Activated naive CD4-positive, alpha-beta T cell (primary cell): ENCODE data around the gene HS6ST3.

Experiments
- DNase-seq, 4 experiments: peaks; one replicate each; lab custom pipeline; 2025; lab: John Stamatoyannopoulos, UW

HS6ST3 gene

DNA sequence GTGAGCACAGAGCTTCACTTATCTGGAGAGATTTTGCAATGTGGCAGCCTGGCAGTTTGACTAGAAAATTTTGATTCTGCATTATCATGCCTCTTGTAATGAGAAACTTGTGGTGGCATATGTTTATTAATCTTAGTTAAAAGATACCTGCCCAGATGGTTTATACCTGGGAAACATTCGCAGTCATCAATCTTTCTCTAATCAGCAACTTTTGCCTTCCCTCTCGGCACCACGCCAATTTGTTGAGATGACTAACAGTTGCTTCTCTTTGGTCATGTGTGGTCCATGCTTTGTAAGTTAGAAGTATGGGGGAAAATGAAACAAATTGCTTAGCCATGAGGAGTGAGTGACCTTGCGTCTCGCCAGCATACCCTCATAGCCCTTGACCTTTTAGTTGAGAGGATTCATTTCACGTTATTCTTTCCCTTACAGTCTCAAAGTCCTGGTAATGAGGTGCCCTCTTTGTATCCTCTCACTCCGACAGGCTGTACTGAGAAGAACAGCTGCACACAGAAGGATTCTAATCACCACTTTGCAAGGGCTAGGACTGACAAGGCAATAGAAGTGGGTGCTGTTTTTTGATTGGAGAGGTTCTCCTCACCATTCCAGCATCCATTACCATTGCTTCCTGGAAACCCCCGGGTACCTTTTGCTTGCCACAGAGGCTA lies 703.0 kb downstream of the HS6ST3 start:
- no peak for DNase-seq

- no peak for DNase-seq
Measured at GRCh38 chr13:96793404-96793755, 703.5 kb downstream of the HS6ST3 start.

GRCh38 chr13:96794669-96795068 lies 704.8 kb downstream of the HS6ST3 start:
- DNase-seq: no peak

- DNase-seq: no peak
Measured at GRCh38 chr13:96795670-96796069, 705.8 kb downstream of the HS6ST3 start.

DNA sequence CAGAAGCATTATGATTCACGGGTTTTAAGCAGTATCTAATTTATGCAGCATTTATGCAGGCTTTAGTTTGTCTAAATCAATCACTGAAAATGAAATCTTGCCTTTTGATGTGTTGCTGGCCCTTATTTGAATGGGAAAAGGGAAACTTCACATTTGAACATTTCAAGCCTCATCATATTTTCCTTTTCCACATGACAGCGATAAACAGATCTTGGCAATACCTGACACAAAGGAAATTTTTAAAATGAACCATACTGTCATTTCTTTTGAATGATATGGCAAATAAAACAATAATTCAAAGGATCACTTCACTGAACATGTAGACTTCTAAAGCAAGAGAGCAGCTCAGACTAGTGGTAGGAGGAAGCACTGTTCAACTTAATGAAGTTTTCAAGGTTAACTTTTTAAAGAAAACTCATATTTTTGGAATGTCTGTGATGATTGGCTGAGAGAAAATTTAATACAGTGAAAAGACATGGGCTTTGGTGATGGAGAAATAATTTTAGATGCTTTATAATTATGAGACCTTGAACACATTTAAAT lies 706.3 kb downstream of the HS6ST3 start:
- no peak for DNase-seq

- no peak for DNase-seq
Measured at GRCh38 chr13:96797136-96797535, 707.2 kb downstream of the HS6ST3 start.

DNA sequence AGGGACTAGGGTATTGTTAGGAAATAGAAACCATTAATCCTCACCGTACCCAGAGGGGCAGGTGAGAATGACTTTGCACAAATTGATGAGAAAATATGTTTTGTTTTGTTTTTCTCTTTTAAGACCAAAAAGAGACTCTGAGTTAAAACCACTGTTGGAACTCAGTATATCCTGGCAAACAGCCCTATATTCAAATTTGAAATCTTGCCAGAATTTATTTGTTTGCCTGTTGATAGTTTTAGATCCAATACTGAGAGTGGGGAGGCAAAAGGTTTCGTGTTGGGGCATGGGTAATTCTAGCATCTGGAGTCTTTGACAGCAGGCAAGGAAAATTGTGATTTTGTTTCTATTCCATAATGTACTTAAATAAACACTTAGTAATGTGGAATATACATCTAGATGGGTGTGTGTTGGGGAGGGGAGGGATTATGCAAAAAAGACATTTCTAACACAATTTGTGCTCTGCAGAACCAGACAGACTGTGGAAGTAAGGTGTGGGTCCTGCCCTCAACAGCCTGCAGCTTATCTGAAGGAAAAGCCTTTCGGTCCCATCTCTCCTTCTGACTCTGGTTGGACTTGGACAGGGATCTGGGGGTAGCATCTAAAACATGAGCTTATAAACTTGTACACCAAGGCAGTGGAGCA lies 713.7 kb downstream of the HS6ST3 start:
- DNase-seq: no peak

- DNase-seq: no peak
Measured at GRCh38 chr13:96804174-96804573, 714.3 kb downstream of the HS6ST3 start.

DNA sequence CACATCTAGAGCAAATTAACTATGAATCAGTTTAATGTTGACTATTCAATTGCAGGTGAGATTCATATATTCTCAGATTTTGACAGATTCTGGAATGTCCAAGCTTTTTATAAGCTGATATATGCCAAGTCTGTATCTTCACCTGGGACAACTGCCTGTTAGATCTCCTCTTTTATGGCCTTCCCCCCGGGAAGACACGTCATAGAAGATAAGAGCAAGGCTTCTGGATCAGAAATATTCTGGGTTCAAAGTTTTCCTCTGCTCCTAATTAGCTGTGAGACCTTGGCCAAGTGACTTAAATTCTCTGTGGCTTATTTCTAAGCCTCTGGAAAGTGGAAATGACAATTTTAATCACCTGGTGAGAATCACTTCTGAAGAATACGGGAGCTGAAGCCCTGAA lies 716.8 kb downstream of the HS6ST3 start:
- DNase-seq: no peak

DNA sequence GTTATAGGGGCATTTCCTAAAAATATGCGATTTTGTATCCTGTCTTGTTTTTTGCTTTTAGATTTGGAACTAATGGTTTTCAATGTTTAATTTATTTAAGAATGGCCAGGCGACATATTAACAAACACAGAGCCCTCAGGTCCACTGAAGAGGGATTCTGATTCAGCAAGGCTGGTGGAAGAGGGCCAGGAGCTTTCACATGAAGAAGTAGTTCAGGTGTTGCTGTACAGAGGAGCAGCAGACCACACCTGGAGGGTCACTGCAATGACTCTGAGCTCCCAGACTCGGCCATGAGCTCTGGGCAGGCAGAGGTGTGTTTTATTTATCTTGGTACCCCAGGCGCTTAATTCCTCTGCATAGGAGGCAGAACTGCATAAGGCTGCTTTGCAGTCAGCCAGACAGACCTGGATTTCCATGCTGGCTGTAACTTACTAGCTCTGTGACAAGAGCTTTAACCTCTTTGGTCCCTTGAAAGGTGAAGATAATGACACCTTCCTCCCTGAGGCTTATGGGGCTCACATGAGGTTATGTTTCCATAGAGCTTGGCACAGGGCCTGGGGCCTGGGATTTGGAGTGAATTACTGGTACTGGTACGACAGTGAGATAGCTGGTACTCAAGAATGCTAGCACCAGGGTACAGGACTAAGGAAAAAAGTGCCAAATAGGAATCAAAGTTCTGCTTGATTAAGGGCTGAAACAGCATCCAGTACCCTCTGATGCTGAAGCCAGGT lies 719.6 kb downstream of the HS6ST3 start:
- DNase-seq: no peak

DNA sequence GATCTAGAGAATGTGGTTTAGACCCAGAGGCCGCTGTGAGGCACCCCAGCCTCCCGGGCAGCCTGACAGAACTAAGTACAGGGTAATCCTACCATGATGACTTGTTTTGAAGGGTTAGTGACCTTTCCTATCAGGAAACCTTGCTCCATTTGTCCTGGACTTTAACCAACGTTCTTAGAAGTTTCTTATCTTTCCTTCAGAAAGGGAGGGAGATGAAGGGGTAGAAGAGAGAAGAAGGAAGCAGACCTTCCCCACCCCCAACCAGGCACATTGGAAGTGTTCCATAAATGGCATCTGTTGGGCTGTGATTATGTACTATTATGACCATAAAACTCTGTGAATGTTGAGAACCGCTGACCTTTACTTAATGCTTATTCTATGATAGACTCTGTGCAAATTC lies 720.2 kb downstream of the HS6ST3 start:
- DNase-seq: no peak

- no peak for DNase-seq
Measured at GRCh38 chr13:96811049-96811448, 721.1 kb downstream of the HS6ST3 start.

DNA sequence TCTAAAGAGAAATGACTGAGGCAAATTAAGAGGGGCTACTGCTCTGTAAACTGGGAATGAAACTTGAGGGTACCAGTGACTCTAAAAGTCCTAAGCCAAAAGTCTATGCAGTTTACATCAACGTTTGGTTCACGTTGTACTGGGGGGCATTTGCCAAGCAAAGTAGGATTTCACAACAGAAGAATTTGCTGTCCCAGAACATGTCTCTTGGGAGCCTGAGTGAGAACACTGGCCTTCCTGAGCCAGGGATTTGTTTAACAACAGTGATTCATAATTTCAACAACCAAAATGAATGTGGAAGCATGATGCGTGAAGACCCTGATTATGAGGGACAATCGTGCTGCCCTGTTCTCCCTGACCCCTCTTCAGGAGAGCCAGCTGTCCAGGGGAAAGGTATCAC lies 726.4 kb downstream of the HS6ST3 start:
- DNase-seq: no peak

DNA sequence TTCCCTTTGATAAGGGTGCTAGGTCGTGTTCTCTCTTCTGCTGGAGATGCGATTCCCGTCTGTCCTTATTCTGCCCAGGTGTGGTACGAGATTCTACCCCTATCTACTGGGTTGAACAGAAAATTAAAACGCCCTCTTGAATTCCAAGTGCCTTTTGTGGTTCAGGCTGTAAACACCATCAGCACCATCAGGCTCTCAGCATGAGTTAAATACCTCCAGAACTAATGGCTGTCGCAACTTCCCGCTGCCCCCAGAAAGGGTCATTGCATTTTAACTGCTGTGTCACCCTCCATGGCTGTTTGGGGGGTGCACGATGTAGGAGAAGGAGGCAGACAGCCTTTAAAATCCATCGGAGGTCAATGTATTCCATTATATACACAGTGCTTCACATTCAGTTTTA lies 727.0 kb downstream of the HS6ST3 start:
- no peak for DNase-seq

- DNase-seq: no peak
Measured at GRCh38 chr13:96817336-96817941, 727.5 kb downstream of the HS6ST3 start.

- DNase-seq: no peak
Measured at GRCh38 chr13:96819375-96819774, 729.5 kb downstream of the HS6ST3 start.

DNA sequence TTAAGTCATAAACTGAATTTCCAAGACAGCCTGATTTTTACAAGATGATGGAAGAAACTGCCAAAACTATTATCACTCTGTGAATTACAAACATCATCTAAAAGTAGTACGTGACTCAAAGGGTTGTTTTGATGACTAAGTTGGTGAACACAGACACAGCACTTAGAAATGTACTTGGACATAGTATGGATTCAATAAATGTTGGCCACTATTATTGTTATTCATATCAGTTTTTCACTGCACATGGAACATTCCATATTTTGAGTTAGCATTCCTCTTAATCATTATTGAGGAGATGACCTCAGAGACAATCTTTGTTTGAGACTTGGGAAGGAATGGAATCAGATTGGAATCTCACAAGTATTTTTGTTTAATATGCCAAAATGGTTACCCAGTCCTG lies 731.5 kb downstream of the HS6ST3 start:
- DNase-seq: no peak

GRCh38 chr13:96821971-96822370 lies 732.1 kb downstream of the HS6ST3 start:
- DNase-seq: no peak

GRCh38 chr13:96822895-96823294 lies 733.0 kb downstream of the HS6ST3 start:
- no peak for DNase-seq

DNA sequence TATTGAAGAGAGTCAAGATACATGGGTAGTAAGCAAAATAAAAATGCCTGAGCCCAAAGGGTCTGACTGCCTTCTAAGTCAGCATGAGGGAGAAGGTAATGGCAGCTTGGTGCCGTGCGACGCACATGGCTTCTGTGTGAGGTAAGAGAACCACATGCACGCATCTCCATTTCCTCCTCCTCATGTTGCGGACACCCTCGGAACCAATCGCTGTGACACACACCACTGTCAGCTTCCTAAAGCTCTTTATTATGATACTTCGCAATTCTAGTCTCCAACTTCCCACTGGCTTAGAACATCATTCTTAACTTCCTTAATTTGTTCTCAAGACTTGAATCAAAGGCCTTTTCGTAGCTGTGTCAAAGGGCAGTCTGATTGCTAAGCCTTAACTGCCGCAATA lies 734.2 kb downstream of the HS6ST3 start:
- no peak for DNase-seq

- DNase-seq: no peak
Measured at GRCh38 chr13:96825653-96826052, 735.7 kb downstream of the HS6ST3 start.

GRCh38 chr13:96834626-96835025 lies 744.7 kb downstream of the HS6ST3 start:
- DNase-seq: no peak

DNA sequence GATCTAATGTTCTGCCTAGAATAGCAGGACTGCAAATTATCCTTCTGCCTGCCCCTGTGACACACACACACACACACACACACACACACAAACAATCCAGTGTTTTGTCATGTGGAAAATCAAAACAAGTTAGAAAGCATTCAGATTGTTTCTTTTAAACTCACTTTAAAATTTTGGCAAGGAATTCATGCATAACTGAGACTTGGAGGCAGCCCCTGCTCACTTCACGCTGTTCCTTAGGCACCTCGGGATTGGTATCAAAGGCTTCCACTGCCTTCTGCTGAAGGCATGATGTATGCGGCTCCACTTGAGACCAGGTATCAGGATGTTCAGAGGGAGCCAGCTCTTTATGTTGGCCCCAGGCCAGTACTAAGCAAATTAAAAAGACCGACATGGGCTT lies 745.6 kb downstream of the HS6ST3 start:
- no peak for DNase-seq
